Peyer's patch (tissue), 4 donors: Measurements from ENCODE around the gene TMEM237. TPM values are rescaled to one million over a fixed set of nuclear protein-coding genes. Genes with fewer than 3 reads are reported as not detected.

ENCODE experiments used
- DNase-seq, 3 donors: peaks; one replicate each; pipeline ENCODE4 v3.0.0-alpha.2; 2017 to 2019
- H3K27ac ChIP-seq, 4 donors: fragments of 200-600 bp; sonication (generic); one replicate each; pipeline ENCODE4 v1.5.1; 2016 to 2019
- H3K27me3 ChIP-seq, 2 donors: fragments of 200-600 bp; sonication (generic); one replicate each; pipeline ENCODE4 v1.5.1; 2019
- H3K36me3 ChIP-seq, 3 donors: fragments of 200-600 bp; sonication (generic); one replicate each; pipeline ENCODE4 v1.5.1; 2016 to 2019
- H3K4me1 ChIP-seq, 4 donors: fragments of 200-600 bp; sonication (generic); one replicate each; pipeline ENCODE4 v1.5.1; 2016 to 2019
- H3K4me3 ChIP-seq, 4 donors: fragments of 200-600 bp; sonication (generic); 1 replicate in 3 of 4; 2 replicates in 1 of 4; pipeline ENCODE4 v1.5.1; 2016 to 2019; ENCODE audit warnings: mild to moderate bottlenecking in 1 of 4
- H3K9me3 ChIP-seq, 4 donors: fragments of 200-600 bp; sonication (generic); one replicate each; pipeline ENCODE4 v1.5.1; 2016 to 2019; ENCODE audit warnings: mild to moderate bottlenecking in 1 of 4
- POLR2A ChIP-seq, 2 donors: fragments of 450-650 bp; IDR thresholded peaks; one replicate each; pipeline ENCODE4 v1.5.1; 2017; ENCODE audit warnings: antibody characterized with exemption in 2 of 2, mild to moderate bottlenecking in 2 of 2, moderate library complexity in 2 of 2
- total RNA-seq, 4 donors: library from RNA; depleted of rRNA; stranded (reverse); fragments of >200 nt; gene quantifications; one replicate each; pipeline ENCODE4 v1.1.0, GENCODE V29; 2016
- TF ChIP-seq, protein P1 (sequence below), 6 experiments: fragments of 450-650 bp in 4 of 6; fragments of 200-600 bp in 2 of 6; sonication (generic) in 1 of 6; IDR thresholded peaks; one replicate each; pipeline ENCODE4 v1.5.1; 2017 to 2019; ENCODE audit warnings: antibody characterized with exemption in 6 of 6, mild to moderate bottlenecking in 3 of 6, moderate library complexity in 1 of 6

The TMEM237 gene
- total RNA-seq, 4 donors from 2014 or later = 2.7 to 13.2 (median 6.0) TPM

DNA sequence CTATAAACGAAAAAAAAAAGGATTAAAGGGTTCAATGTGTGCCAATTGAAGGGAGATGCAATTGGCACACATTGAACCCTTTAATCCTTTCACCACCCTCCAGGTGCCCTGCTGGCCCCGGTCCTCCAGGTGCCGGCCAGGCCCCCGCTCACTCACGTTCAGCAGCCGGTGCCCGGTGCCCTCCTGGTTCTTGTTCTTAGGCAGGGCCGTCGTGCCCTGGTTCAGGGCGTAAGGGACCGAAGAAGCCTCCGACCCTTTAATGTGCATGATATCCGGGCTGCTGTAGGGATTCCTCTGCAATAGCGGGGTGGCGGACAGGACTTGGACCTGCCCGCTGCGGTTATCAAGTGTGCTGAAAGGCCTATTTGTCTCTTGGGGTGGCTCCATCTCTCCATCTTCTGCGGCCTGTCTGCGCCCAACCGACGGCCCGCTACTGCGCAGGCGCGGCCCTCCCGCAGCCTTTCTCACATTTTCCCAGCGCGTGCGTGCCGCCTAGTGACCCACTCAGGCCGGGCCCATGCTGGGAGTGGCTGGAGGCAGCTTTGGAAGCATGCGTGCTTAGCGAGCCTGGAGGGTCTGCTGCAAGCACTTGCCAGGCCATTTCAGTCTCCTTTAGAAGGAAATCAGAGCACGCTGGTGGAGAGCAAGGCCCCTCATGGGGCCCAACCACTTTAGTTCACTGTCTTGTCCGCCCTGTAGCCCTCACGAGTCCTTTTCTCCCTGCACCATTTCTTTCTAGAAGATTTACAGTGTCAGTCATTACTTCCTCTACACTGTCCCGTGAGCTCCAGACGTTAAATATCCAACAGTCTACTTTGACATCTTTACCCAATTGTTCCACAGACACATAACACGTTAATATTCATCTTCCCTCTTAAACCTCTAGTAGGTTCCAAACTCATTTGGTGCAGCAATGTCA lies 24.3 kb downstream of the TMEM237 start:
- no peaks in the 10 kb centered on the region for H3K36me3 ChIP-seq
- no peak overlapping the region for H3K4me3 ChIP-seq
- H3K4me1 ChIP-seq = no peaks in the 10 kb centered on the region
- peak in 2 of 3 donors; percentile 50 to 60 for DNase-seq
- H3K27ac ChIP-seq = no peak overlapping the region
- TF ChIP-seq, protein P1, sequence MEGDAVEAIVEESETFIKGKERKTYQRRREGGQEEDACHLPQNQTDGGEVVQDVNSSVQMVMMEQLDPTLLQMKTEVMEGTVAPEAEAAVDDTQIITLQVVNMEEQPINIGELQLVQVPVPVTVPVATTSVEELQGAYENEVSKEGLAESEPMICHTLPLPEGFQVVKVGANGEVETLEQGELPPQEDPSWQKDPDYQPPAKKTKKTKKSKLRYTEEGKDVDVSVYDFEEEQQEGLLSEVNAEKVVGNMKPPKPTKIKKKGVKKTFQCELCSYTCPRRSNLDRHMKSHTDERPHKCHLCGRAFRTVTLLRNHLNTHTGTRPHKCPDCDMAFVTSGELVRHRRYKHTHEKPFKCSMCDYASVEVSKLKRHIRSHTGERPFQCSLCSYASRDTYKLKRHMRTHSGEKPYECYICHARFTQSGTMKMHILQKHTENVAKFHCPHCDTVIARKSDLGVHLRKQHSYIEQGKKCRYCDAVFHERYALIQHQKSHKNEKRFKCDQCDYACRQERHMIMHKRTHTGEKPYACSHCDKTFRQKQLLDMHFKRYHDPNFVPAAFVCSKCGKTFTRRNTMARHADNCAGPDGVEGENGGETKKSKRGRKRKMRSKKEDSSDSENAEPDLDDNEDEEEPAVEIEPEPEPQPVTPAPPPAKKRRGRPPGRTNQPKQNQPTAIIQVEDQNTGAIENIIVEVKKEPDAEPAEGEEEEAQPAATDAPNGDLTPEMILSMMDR (IDR thresholded peaks at IDR 0.05) = peak in 2 of 6 experiments; percentile 22 to 37
- TF ChIP-seq POLR2A (IDR thresholded peaks at IDR 0.05) = no peak
- no peaks in the 10 kb centered on the region for H3K9me3 ChIP-seq
- H3K27me3 ChIP-seq = no peaks in the 10 kb centered on the region

DNA sequence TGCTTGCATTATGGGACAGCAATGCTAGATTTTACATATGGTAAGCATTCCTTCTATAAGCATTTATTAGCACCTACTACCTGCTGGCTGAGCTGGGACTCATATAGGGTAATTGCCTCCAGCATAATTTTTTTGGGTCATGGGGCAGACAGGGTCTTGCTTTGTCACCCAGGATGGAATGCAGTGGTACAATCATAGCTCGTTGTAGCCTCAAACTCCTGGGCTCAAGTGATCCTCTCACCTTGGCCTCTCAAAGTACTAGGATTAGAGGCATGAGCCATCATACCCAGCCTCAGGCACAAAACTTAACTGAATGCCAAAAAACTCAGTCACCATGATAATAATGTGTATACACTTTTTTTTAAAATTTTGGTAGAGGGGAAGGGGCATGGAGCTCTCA lies 35.3 kb downstream of the TMEM237 start:
- no peak overlapping the region for H3K27ac ChIP-seq
- TF ChIP-seq POLR2A (IDR thresholded peaks at IDR 0.05) = no peak
- TF ChIP-seq, protein P1 (IDR thresholded peaks at IDR 0.05) = no peak

DNA sequence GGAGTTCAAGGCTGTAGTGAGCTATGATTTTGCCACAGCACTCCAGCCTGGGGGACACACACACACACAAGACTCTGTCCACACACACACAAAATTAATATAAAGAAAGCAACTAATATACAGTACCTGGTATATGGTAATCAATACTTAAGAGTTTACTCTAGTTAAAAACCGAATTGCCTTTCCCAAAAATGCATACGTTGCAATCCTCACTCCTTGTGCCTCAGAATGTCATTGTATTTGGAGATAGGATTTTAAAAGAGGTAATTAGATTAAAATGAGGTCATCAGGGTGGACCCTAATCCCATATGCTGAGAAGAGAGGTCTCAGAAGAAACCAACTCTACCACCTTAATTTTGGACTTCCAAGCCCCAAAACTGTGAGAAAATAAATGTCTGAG lies 35.7 kb downstream of the TMEM237 start:
- Histone ChIP-seq H3K4me3 (no peak overlapping the region), H3K9me3 (no peaks in the 10 kb centered on the region), H3K4me1 (no peaks in the 10 kb centered on the region), H3K36me3 (no peaks in the 10 kb centered on the region), H3K27ac (no peak overlapping the region), H3K27me3 (no peaks in the 10 kb centered on the region)
- DNase-seq = no peak
- TF ChIP-seq POLR2A (IDR thresholded peaks at IDR 0.05) = no peak
- TF ChIP-seq, protein P1 (IDR thresholded peaks at IDR 0.05) = no peak

More for the DNA sequence above, 35.3 kb downstream of the TMEM237 start:
- H3K27me3 ChIP-seq = no peaks in the 10 kb centered on the region
- DNase-seq = no peak
- H3K9me3 ChIP-seq = no peaks in the 10 kb centered on the region
- no peaks in the 10 kb centered on the region for H3K4me1 ChIP-seq
- H3K4me3 ChIP-seq = no peak overlapping the region
- no peaks in the 10 kb centered on the region for H3K36me3 ChIP-seq

DNA sequence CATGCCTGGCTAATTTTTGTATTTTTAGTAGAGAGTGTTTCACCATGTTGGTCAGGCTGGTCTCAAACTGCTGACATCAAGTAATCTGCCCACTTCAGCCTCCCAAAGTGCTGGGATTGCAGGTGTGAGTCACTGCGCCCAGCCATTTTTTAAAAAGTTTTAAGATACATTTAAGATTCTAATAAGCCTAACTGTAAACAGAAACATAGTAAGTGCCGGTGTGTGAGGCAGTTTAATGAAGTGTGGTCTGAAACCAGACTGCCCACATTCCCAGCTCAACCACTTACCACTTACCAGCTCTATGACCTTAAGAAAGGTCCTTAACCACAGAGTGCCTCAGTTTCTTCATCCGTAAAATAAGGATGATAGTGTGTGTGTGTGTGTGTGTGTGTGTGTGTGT lies 42.4 kb downstream of the TMEM237 start:
- Histone ChIP-seq H3K27me3 (no peaks in the 10 kb centered on the region), H3K9me3 (no peaks in the 10 kb centered on the region), H3K27ac (no peak overlapping the region), H3K36me3 (no peaks in the 10 kb centered on the region), H3K4me1 (no peaks in the 10 kb centered on the region), H3K4me3 (no peak overlapping the region)
- no peak for DNase-seq
- TF ChIP-seq POLR2A (IDR thresholded peaks at IDR 0.05) = no peak
- TF ChIP-seq, protein P1 (IDR thresholded peaks at IDR 0.05) = no peak

DNA sequence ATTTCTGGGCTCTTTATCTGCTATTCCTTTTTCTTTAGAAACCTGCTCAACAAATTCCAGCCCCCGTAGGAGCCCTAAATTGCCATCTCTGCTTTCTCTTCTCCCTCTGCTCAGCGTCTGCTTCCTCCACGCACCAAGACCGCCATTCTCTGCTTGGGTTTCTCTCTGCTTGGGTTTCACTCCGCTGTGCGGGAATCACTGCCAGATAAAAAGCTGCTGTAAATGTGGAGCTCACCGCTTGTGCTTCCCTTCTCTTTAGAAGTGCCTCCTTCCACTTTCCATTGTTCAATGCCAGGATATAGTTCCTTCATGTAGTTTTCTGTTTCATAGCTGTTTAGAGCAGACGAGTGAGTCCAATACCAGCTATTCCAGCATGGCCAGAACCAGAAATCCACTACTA lies 45.9 kb downstream of the TMEM237 start:
- no peak for TF ChIP-seq POLR2A (IDR thresholded peaks at IDR 0.05)
- TF ChIP-seq, protein P1 (IDR thresholded peaks at IDR 0.05) = no peak
- Histone ChIP-seq H3K4me3 (no peak overlapping the region), H3K36me3 (no peaks in the 10 kb centered on the region), H3K27me3 (no peaks in the 10 kb centered on the region), H3K4me1 (no peaks in the 10 kb centered on the region), H3K9me3 (no peaks in the 10 kb centered on the region), H3K27ac (no peak overlapping the region)
- DNase-seq = no peak
